ENCODE data around the gene SPRR2F. TPM values are rescaled to one million over a fixed set of nuclear protein-coding genes. Genes with fewer than 3 reads are reported as not detected.

Gene SPRR2F
- polyA plus RNA-seq, 3 donors: not detected

DNA sequence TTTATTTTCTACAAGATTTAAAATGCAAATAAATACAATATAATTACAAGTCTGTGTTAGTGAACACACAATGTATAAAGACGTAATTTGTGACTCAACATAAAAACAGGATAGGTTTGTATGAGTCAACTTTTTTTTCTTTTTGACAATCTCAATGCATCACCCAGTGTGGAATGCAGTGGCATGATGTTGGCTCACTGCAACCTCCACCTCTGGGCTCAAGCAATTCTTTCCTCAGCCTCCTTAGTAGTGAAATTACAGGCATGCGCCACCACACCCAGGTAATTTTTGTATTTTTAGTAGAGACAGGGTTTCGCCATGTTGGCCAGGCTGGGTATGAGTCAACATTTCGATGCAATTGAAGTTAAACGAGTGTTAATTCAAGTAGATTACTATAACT is 13.1 kb downstream of the SPRR2F start:
- Mint-ChIP-seq H3K4me3 (no peak overlapping the region), H3K36me3 (no peaks in the 10 kb centered on the region), H3K27me3 (ENCODE audit: low read depth in 3 of 3) (peaks cover 0 to 6% (median 2%) of the 10 kb centered on the region in 3 donors), H3K4me1 (no peaks in the 10 kb centered on the region), H3K27ac (no peak overlapping the region), H3K9me3 (peaks cover 0 to 2% (median 0%) of the 10 kb centered on the region in 7 donors)
- Histone ChIP-seq H3K79me2 (ENCODE audit: insufficient read depth, low read length) (no peaks in the 10 kb centered on the region), H3K4me2 (replicated peaks; ENCODE audit: extremely low read depth, low read length, poor library complexity, severe bottlenecking) (no peak overlapping the region), H3K27ac (ENCODE audit: low read depth in 1 of 2, low read length in 2 of 2) (no peak overlapping the region), H3K9me3 (replicated peaks in 1 of 2; ENCODE audit: control insufficient read depth in 1 of 2, insufficient read depth in 1 of 2, low read length in 2 of 2) (no peaks in the 10 kb centered on the region), H3K9ac (ENCODE audit: insufficient read depth, low read length, poor library complexity, severe bottlenecking) (no peak overlapping the region), H4K20me1 (ENCODE audit: insufficient read depth, low read length) (no peaks in the 10 kb centered on the region), H3K4me3 (replicated peaks in 1 of 3; ENCODE audit: low read depth in 2 of 3, low read length in 3 of 3) (no peak overlapping the region), H3K4me1 (ENCODE audit: control insufficient read depth in 1 of 2, insufficient read depth in 2 of 2, low read length in 2 of 2) (no peaks in the 10 kb centered on the region), H3K36me3 (replicated peaks in 1 of 2; ENCODE audit: control insufficient read depth in 1 of 2, insufficient read depth in 2 of 2, low read length in 2 of 2) (no peaks in the 10 kb centered on the region), H3K27me3 (ENCODE audit: control insufficient read depth in 2 of 2, insufficient read depth in 2 of 2, low read length in 2 of 2) (no peaks in the 10 kb centered on the region), H2AFZ (ENCODE audit: insufficient read depth, low read depth, low read length, poor library complexity, severe bottlenecking) (no peak overlapping the region)
- no CpG with 5 or more reads among the region's 5 CpGs for WGBS (ENCODE audit: insufficient coverage)
- TF ChIP-seq, protein P1, sequence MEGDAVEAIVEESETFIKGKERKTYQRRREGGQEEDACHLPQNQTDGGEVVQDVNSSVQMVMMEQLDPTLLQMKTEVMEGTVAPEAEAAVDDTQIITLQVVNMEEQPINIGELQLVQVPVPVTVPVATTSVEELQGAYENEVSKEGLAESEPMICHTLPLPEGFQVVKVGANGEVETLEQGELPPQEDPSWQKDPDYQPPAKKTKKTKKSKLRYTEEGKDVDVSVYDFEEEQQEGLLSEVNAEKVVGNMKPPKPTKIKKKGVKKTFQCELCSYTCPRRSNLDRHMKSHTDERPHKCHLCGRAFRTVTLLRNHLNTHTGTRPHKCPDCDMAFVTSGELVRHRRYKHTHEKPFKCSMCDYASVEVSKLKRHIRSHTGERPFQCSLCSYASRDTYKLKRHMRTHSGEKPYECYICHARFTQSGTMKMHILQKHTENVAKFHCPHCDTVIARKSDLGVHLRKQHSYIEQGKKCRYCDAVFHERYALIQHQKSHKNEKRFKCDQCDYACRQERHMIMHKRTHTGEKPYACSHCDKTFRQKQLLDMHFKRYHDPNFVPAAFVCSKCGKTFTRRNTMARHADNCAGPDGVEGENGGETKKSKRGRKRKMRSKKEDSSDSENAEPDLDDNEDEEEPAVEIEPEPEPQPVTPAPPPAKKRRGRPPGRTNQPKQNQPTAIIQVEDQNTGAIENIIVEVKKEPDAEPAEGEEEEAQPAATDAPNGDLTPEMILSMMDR (IDR thresholded peaks at IDR 0.05): no peak
- no peak for DNase-seq
- intact Hi-C loops (cut with micrococcal nuclease): no loop called here

DNA sequence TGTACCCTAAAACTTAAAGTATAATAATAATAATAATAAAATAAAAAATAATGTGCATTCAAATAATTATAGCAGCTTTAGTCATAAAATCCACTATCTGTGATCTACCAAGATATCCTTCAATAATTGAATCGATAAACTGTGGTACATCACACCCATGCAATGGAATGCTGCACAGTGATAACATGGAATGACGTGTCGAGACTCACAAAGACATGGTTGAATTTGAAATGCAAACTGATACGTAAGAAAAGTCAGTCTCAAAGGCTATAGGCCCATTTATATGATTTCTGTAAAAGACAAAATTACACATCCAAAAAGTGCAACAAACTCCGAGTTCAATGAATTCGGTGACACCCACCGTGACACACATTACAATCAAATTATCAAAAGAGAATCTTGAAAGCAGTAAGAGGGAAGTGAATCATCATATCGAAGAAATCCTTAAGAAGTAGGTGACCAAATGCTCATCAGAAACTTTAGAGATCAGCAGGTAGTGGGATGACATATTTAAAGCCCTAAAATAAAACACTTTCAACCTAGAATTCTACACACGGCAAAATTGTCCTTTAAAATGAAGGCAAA is 13.8 kb downstream of the SPRR2F start:
- Histone ChIP-seq H3K36me3 (replicated peaks in 1 of 2; ENCODE audit: control insufficient read depth in 1 of 2, insufficient read depth in 2 of 2, low read length in 2 of 2) (no peaks in the 10 kb centered on the region), H3K4me2 (replicated peaks; ENCODE audit: extremely low read depth, low read length, poor library complexity, severe bottlenecking) (no peak overlapping the region), H3K79me2 (ENCODE audit: insufficient read depth, low read length) (no peaks in the 10 kb centered on the region), H3K9ac (ENCODE audit: insufficient read depth, low read length, poor library complexity, severe bottlenecking) (no peak overlapping the region), H4K20me1 (ENCODE audit: insufficient read depth, low read length) (no peaks in the 10 kb centered on the region), H3K27me3 (ENCODE audit: control insufficient read depth in 2 of 2, insufficient read depth in 2 of 2, low read length in 2 of 2) (no peaks in the 10 kb centered on the region), H3K27ac (ENCODE audit: low read depth in 1 of 2, low read length in 2 of 2) (no peak overlapping the region), H3K4me1 (ENCODE audit: control insufficient read depth in 1 of 2, insufficient read depth in 2 of 2, low read length in 2 of 2) (no peaks in the 10 kb centered on the region), H3K9me3 (replicated peaks in 1 of 2; ENCODE audit: control insufficient read depth in 1 of 2, insufficient read depth in 1 of 2, low read length in 2 of 2) (no peaks in the 10 kb centered on the region), H3K4me3 (replicated peaks in 1 of 3; ENCODE audit: low read depth in 2 of 3, low read length in 3 of 3) (no peak overlapping the region), H2AFZ (ENCODE audit: insufficient read depth, low read depth, low read length, poor library complexity, severe bottlenecking) (no peak overlapping the region)
- intact Hi-C loops (cut with micrococcal nuclease): no loop called here
- 100% methylated on average over 1 of the region's 9 CpGs for WGBS (ENCODE audit: insufficient coverage)
- TF ChIP-seq, protein P1 (IDR thresholded peaks at IDR 0.05): no peak
- Mint-ChIP-seq H3K27ac (no peak overlapping the region), H3K9me3 (peaks cover 0 to 2% (median 0%) of the 10 kb centered on the region in 7 donors), H3K4me1 (no peaks in the 10 kb centered on the region), H3K27me3 (ENCODE audit: low read depth in 3 of 3) (peaks cover 0 to 6% (median 2%) of the 10 kb centered on the region in 3 donors), H3K4me3 (no peak overlapping the region), H3K36me3 (no peaks in the 10 kb centered on the region)
- no peak for DNase-seq

All from CD14-positive monocyte (primary cell).